Tibial artery (tissue), 4 donors: ENCODE data around the gene ACOT2.

Source experiments
- DNase-seq, 2 donors: peaks; one replicate each; pipeline ENCODE4 v3.0.0-alpha.2; 2019
- H3K27ac ChIP-seq, 2 donors: fragments of 200-600 bp; sonication (generic) in 1 of 2; 1 replicate in 1 of 2; 2 replicates in 1 of 2; pipeline ENCODE4 v1.5.1; 2018 to 2019; ENCODE audit warnings: mild to moderate bottlenecking in 1 of 2
- H3K27me3 ChIP-seq, 2 donors: fragments of 200-600 bp; sonication (generic) in 1 of 2; one replicate each; pipeline versions ENCODE4 v1.5.1 to v1.6.0; 2016 to 2019
- H3K36me3 ChIP-seq, 3 donors: fragments of 200-600 bp; sonication (generic) in 2 of 3; one replicate each; pipeline ENCODE4 v1.5.1; 2016 to 2019; ENCODE audit warnings: mild to moderate bottlenecking in 2 of 3
- H3K4me1 ChIP-seq, 4 donors: fragments of 200-600 bp; sonication (generic) in 2 of 4; 1 replicate in 3 of 4; 2 replicates in 1 of 4; pipeline ENCODE4 v1.5.1; 2016 to 2019
- H3K4me3 ChIP-seq, 2 donors: fragments of 200-600 bp; sonication (generic) in 1 of 2; 1 replicate in 1 of 2; 2 replicates in 1 of 2; pipeline ENCODE4 v1.5.1; 2018 to 2019; ENCODE audit warnings: mild to moderate bottlenecking in 2 of 2
- H3K9me3 ChIP-seq, 3 donors: fragments of 200-600 bp; sonication (generic) in 1 of 3; one replicate each; pipeline ENCODE4 v1.5.1; 2016 to 2019
- intact Hi-C: fragments of 100-400 bp; cut with DNase I; formaldehyde crosslinking; loops from one replicate; pipeline ENCODE4 v1.15.0; 2023; ENCODE audit warnings: low total_unique reads
- TF ChIP-seq, protein P1 (sequence below), 2 experiments: fragments of 200-600 bp in 1 of 2; fragments of 450-650 bp in 1 of 2; IDR thresholded peaks; one replicate each; pipeline ENCODE4 v1.5.1; 2017 to 2019; ENCODE audit warnings: antibody characterized with exemption in 2 of 2, mild to moderate bottlenecking in 1 of 2, moderate library complexity in 1 of 2

Gene ACOT2

DNA sequence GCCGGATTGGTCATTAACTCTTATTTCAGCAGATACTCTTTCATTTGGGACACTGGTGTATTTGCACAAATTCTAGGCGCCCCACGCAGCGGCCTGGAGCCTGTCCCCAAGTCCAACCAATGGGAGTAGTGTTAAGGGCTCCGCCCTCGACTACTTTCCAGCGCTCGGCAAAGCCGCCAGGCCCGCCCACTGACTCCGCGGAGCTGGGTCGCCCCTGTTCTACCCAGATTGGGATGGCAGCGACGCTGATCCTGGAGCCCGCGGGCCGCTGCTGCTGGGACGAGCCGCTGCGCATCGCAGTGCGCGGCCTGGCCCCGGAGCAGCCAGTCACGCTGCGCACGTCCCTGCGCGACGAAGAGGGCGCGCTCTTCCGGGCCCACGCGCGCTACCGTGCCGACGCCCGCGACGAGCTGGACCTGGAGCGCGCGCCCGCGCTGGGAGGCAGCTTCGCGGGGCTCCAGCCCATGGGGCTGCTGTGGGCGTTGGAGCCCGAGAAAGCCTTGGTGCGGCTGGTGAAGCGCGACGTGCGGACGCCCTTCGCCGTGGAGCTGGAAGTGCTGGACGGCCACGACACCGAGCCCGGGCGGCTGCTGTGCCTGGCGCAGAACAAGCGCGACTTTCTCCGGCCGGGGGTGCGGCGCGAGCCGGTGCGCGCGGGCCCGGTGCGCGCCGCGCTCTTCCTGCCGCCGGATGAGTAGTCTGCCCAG is 43.5 kb downstream of the ACOT2 start, which contains the start of gene ACOT6:
TSS of gene ACOT6 (plus strand) at position 179 of the 707 bp plus-strand sequence. CDS start at position 234, 55 bp downstream.
- H3K9me3 ChIP-seq, result no peaks in the 10 kb centered on the region
- no peaks in the 10 kb centered on the region for H3K27me3 ChIP-seq
- DNase-seq, result peak; percentile 69 to 88
- TF ChIP-seq, protein P1, sequence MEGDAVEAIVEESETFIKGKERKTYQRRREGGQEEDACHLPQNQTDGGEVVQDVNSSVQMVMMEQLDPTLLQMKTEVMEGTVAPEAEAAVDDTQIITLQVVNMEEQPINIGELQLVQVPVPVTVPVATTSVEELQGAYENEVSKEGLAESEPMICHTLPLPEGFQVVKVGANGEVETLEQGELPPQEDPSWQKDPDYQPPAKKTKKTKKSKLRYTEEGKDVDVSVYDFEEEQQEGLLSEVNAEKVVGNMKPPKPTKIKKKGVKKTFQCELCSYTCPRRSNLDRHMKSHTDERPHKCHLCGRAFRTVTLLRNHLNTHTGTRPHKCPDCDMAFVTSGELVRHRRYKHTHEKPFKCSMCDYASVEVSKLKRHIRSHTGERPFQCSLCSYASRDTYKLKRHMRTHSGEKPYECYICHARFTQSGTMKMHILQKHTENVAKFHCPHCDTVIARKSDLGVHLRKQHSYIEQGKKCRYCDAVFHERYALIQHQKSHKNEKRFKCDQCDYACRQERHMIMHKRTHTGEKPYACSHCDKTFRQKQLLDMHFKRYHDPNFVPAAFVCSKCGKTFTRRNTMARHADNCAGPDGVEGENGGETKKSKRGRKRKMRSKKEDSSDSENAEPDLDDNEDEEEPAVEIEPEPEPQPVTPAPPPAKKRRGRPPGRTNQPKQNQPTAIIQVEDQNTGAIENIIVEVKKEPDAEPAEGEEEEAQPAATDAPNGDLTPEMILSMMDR (IDR thresholded peaks at IDR 0.05), result no peak
- no peaks in the 10 kb centered on the region for H3K36me3 ChIP-seq
- peak within 1 kb of the TSS; percentile 64 to 71 for H3K4me3 ChIP-seq
- peaks cover 0 to 17% (median 4%) of the 10 kb centered on the region in 4 donors for H3K4me1 ChIP-seq
- H3K27ac ChIP-seq, result peak within 1 kb of the TSS; percentile 83 to 90
- intact Hi-C loops, result no loop called here

DNA sequence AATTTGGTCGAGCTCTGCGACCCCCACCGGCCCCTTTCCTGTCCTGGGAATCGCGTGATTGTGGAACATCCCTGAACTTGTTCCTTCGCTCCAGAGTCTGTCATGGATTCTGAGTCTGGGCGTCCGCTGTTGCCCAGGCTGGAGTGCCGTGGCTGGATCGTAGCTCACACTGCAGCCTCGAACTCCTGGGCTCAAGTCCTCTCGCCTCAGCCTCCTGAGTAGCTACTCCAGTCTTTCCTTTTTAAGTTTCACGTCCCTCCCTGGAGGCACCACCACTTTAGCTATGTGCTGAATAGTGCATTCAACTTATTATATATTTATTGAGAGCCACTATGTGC is 44.0 kb downstream of the ACOT2 start:
- Histone ChIP-seq H3K27ac (peak overlapping the region; percentile 83 to 90), H3K4me1 (peaks cover 0 to 17% (median 4%) of the 10 kb centered on the region in 4 donors), H3K36me3 (no peaks in the 10 kb centered on the region), H3K27me3 (no peaks in the 10 kb centered on the region), H3K4me3 (peak overlapping the region; percentile 64 to 71), H3K9me3 (no peaks in the 10 kb centered on the region)
- intact Hi-C loops, result no loop called here
- DNase-seq, result no peak
- TF ChIP-seq, protein P1 (IDR thresholded peaks at IDR 0.05), result no peak

DNA sequence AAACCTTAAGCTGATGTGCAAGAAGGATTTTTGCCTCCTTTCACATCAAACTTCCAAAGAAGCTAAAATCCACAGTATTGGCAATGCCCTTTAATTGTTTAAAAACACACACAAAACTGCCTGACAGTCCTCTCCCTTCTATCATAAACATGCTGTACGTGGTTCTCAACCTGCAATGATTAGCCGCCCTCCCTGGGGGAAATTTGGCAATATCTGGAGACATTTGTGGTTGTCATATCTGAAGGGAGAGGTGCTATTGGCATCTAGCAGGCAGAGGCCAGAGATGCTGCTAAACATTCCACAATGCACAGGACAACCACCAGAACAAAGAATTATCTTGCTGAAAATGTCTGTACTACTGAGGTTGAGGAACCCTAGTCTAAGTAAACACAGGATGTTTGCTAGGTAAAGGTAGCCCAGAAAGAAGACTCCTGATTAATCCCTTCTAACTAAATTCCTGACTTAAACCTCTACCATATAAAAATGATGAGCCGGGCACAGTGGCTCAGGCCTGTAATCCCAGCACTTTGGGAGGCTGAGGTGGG is 44.5 kb downstream of the ACOT2 start:
- Histone ChIP-seq H3K27ac (peak overlapping the region; percentile 83 to 90), H3K27me3 (no peaks in the 10 kb centered on the region), H3K9me3 (no peaks in the 10 kb centered on the region), H3K4me3 (peak overlapping the region; percentile 64 to 71), H3K4me1 (peaks cover 0 to 17% (median 4%) of the 10 kb centered on the region in 4 donors), H3K36me3 (no peaks in the 10 kb centered on the region)
- intact Hi-C loops, result no loop called here
- TF ChIP-seq, protein P1 (IDR thresholded peaks at IDR 0.05), result no peak
- no peak for DNase-seq

DNA sequence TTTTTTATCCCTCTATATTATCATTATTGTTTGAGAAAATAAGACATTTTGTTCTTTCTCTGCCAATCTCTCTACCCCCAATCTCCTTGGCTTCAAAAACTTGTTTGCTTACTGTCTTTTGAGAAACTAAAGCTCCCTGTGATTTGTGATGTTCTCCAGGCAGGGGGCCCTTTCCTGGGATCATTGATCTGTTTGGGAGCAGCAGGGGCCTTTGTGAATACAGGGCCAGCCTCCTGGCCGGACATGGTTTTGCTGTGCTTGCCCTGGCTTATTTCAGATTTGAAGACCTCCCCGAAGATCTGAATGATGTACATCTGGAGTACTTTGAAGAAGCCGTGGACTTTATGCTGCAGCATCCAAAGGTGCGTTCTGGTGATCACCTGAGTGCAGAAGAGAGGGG is 47.8 kb downstream of the ACOT2 start:
- intact Hi-C loops, result no loop called here
- Histone ChIP-seq H3K27me3 (no peaks in the 10 kb centered on the region), H3K4me3 (no peak overlapping the region), H3K4me1 (peaks cover 0 to 16% (median 4%) of the 10 kb centered on the region in 4 donors), H3K36me3 (no peaks in the 10 kb centered on the region), H3K27ac (no peak overlapping the region), H3K9me3 (no peaks in the 10 kb centered on the region)
- no peak for DNase-seq
- TF ChIP-seq, protein P1 (IDR thresholded peaks at IDR 0.05), result no peak

DNA sequence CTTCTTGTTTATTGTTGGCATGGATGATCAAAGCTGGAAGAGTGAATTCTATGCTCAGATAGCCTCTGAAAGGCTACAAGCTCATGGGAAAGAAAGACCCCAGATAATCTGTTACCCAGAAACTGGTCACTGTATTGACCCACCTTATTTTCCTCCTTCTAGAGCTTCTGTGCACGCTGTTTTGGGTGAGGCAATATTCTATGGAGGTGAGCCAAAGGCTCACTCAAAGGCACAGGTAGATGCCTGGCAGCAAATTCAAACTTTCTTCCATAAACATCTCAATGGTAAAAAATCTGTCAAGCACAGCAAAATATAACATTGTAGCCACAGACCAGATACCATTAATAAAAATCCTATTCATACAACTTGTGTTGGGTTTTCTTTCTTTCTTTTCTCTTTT is 50.5 kb downstream of the ACOT2 start:
- TF ChIP-seq, protein P1 (IDR thresholded peaks at IDR 0.05), result no peak
- no peaks in the 10 kb centered on the region for H3K4me1 ChIP-seq
- H3K9me3 ChIP-seq, result no peaks in the 10 kb centered on the region
- H3K27me3 ChIP-seq, result no peaks in the 10 kb centered on the region
- no peak overlapping the region for H3K4me3 ChIP-seq
- H3K27ac ChIP-seq, result no peak overlapping the region
- intact Hi-C loops, result no loop called here
- no peak for DNase-seq
- H3K36me3 ChIP-seq, result no peaks in the 10 kb centered on the region
